ENCODE measurements around the gene RNF168. TPM values are rescaled to one million over a fixed set of nuclear protein-coding genes. Genes with fewer than 3 reads are reported as not detected.
"Not testable (repeated sequence)": the region's sequence is repeated elsewhere in the genome, so short reads cannot be mapped to it uniquely, and the experiment has no call there.

The RNF168 gene
- total RNA-seq, 1 donor from 2014 or later, result 18.3 TPM

DNA sequence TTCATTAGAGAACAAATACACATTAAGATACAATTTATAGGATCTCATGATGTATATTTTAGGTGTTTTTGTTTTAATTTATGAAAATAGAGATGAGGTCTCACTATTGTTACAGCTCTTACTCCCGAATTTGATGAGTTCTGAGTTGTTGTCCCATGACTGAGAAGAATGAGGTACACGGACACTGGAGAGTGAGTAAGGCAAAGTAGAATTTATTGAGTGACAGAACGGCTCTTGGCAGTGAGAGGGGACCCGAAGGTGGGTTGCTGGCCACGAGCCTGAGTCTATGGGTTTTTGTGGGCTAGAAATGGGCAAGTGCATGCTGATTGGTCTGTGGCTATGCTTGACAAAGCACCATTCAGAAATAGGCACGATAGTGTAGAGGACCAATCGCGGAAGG, 3.1 kb upstream of the RNF168 start:
- Histone ChIP-seq H3K9ac (ENCODE audit: low read length) (no peak overlapping the region), H3K4me3 (ENCODE audit: insufficient read depth, low read depth, low read length) (no peak overlapping the region), H2AFZ (ENCODE audit: low read depth, low read length) (no peak overlapping the region), H3K4me2 (ENCODE audit: low read length) (no peak overlapping the region), H3K27ac (ENCODE audit: low read depth, low read length) (no peak overlapping the region), H3K79me2 (ENCODE audit: insufficient read depth, low read length) (peaks cover 16% of the 10 kb centered on the region), H3K4me1 (ENCODE audit: insufficient read depth, low read length) (no peaks in the 10 kb centered on the region), H3K36me3 (ENCODE audit: insufficient read depth, low read length) (no peaks in the 10 kb centered on the region), H4K20me1 (ENCODE audit: insufficient read depth, low read length) (peaks cover 14% of the 10 kb centered on the region), H3K27me3 (ENCODE audit: insufficient read depth, low read length) (no peaks in the 10 kb centered on the region), H3K9me3 (ENCODE audit: insufficient read depth, low read depth, low read length) (no peaks in the 10 kb centered on the region)
- DNase-seq (ENCODE audit: low read depth) (no peak), FAIRE-seq (no peak)
- Mint-ChIP-seq H3K9me3 (ENCODE audit: unreplicated experiment) (peaks cover 10% of the 10 kb centered on the region), H3K4me1 (ENCODE audit: low read depth, unreplicated experiment) (no peaks in the 10 kb centered on the region), H3K4me3 (ENCODE audit: unreplicated experiment) (no peak overlapping the region), H3K27ac (ENCODE audit: unreplicated experiment) (no peak overlapping the region), H3K27me3 (ENCODE audit: low read depth, unreplicated experiment) (no peaks in the 10 kb centered on the region), H3K36me3 (ENCODE audit: low read depth, unreplicated experiment) (no peaks in the 10 kb centered on the region)
- TF ChIP-seq EZH2 (IDR thresholded peaks at IDR 0.05; ENCODE audit: insufficient read depth, low read length), result no peak
- TF ChIP-seq, protein P1, sequence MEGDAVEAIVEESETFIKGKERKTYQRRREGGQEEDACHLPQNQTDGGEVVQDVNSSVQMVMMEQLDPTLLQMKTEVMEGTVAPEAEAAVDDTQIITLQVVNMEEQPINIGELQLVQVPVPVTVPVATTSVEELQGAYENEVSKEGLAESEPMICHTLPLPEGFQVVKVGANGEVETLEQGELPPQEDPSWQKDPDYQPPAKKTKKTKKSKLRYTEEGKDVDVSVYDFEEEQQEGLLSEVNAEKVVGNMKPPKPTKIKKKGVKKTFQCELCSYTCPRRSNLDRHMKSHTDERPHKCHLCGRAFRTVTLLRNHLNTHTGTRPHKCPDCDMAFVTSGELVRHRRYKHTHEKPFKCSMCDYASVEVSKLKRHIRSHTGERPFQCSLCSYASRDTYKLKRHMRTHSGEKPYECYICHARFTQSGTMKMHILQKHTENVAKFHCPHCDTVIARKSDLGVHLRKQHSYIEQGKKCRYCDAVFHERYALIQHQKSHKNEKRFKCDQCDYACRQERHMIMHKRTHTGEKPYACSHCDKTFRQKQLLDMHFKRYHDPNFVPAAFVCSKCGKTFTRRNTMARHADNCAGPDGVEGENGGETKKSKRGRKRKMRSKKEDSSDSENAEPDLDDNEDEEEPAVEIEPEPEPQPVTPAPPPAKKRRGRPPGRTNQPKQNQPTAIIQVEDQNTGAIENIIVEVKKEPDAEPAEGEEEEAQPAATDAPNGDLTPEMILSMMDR (IDR thresholded peaks at IDR 0.05; ENCODE audit: insufficient read depth, low read depth, low read length), result no peak

DNA sequence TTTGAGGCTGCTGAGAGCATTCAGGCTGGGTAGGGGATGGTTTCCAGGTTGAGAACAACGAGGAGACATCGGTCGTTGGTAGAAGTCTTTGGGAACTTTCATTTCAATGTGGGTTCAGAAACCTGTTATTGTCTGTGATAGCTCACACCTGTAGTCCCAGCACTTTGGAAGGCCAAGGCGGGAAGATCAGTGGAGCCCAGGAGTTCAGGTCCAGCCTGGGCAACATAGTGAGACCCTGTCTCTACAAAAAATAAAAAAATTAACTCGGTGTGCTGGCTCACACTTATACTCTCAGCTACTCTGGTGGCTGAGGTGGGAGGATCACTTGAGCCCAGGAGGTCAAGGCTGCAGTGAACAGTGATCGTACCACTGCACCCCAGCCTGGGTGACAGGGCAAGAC, 988 bp upstream of the RNF168 start:
- no peak overlapping the region for H3K4me2 ChIP-seq (ENCODE audit: low read length)
- no peak for TF ChIP-seq EZH2 (IDR thresholded peaks at IDR 0.05; ENCODE audit: insufficient read depth, low read length)
- TF ChIP-seq, protein P1 (IDR thresholded peaks at IDR 0.05; ENCODE audit: insufficient read depth, low read depth, low read length), result no peak
- peaks cover 32% of the 10 kb centered on the region for H4K20me1 ChIP-seq (ENCODE audit: insufficient read depth, low read length)
- peaks cover 36% of the 10 kb centered on the region for H3K79me2 ChIP-seq (ENCODE audit: insufficient read depth, low read length)
- H3K4me1 Mint-ChIP-seq (ENCODE audit: low read depth, unreplicated experiment), result peaks cover 1% of the 10 kb centered on the region
- H2AFZ ChIP-seq (ENCODE audit: low read depth, low read length), result no peak overlapping the region
- H3K4me3 Mint-ChIP-seq (ENCODE audit: unreplicated experiment), result peak overlapping the region; percentile 62
- DNase-seq (ENCODE audit: low read depth) (no peak), FAIRE-seq (no peak)
- peak overlapping the region; percentile 26 for H3K27ac Mint-ChIP-seq (ENCODE audit: unreplicated experiment)
- peaks cover 1% of the 10 kb centered on the region for H3K36me3 Mint-ChIP-seq (ENCODE audit: low read depth, unreplicated experiment)
- H3K9me3 ChIP-seq (ENCODE audit: insufficient read depth, low read depth, low read length), result no peaks in the 10 kb centered on the region
- H3K27ac ChIP-seq (ENCODE audit: low read depth, low read length), result no peak overlapping the region
- no peaks in the 10 kb centered on the region for H3K36me3 ChIP-seq (ENCODE audit: insufficient read depth, low read length)
- no peaks in the 10 kb centered on the region for H3K27me3 ChIP-seq (ENCODE audit: insufficient read depth, low read length)
- no peaks in the 10 kb centered on the region for H3K27me3 Mint-ChIP-seq (ENCODE audit: low read depth, unreplicated experiment)
- no peak overlapping the region for H3K9ac ChIP-seq (ENCODE audit: low read length)
- H3K4me3 ChIP-seq (ENCODE audit: insufficient read depth, low read depth, low read length), result no peak overlapping the region
- H3K4me1 ChIP-seq (ENCODE audit: insufficient read depth, low read length), result peaks cover 8% of the 10 kb centered on the region
- peaks cover 6% of the 10 kb centered on the region for H3K9me3 Mint-ChIP-seq (ENCODE audit: unreplicated experiment)

DNA sequence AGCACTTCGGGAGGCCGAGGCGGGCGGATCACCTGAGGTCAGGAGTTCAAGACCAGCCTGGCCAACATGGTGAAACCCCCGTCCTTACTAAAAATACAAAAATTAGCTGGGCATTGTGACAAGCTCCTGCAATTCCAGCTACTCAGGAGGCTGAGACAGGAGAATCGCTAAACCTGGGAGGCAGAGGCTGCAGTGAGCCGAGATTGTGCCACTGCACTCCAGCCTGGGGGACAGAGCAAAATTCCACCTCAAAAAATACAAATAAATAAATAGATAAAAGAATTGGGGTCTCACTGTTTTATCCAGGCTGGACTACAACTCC, 470 bp upstream of the RNF168 start:
- not testable (repeated sequence) for H3K36me3 ChIP-seq (ENCODE audit: insufficient read depth, low read length); FAIRE-seq; H3K4me1 Mint-ChIP-seq (ENCODE audit: low read depth, unreplicated experiment); H3K9me3 Mint-ChIP-seq (ENCODE audit: unreplicated experiment); H3K9me3 ChIP-seq (ENCODE audit: insufficient read depth, low read depth, low read length); H3K36me3 Mint-ChIP-seq (ENCODE audit: low read depth, unreplicated experiment); H3K27me3 Mint-ChIP-seq (ENCODE audit: low read depth, unreplicated experiment); DNase-seq (ENCODE audit: low read depth); H3K27me3 ChIP-seq (ENCODE audit: insufficient read depth, low read length)
- H3K4me3 Mint-ChIP-seq (ENCODE audit: unreplicated experiment), result peak overlapping the region; percentile 99
- peak overlapping the region; percentile 37 for H2AFZ ChIP-seq (ENCODE audit: low read depth, low read length)
- H4K20me1 ChIP-seq (ENCODE audit: insufficient read depth, low read length), result peaks cover 37% of the 10 kb centered on the region
- H3K4me3 ChIP-seq (ENCODE audit: insufficient read depth, low read depth, low read length), result peak overlapping the region; percentile 97
- H3K9ac ChIP-seq (ENCODE audit: low read length), result peak overlapping the region; percentile 70
- H3K79me2 ChIP-seq (ENCODE audit: insufficient read depth, low read length), result peaks cover 41% of the 10 kb centered on the region
- H3K27ac Mint-ChIP-seq (ENCODE audit: unreplicated experiment), result peak overlapping the region; percentile 53
- peak overlapping the region; percentile 91 for H3K4me2 ChIP-seq (ENCODE audit: low read length)
- peak overlapping the region; percentile 93 for H3K27ac ChIP-seq (ENCODE audit: low read depth, low read length)
- H3K4me1 ChIP-seq (ENCODE audit: insufficient read depth, low read length), result peaks cover 14% of the 10 kb centered on the region
